GM12873 (cell line): ENCODE measurements around the gene CEP295NL.

Experiments
- TF ChIP-seq, protein P1 (sequence below): IDR thresholded peaks from 2 replicates; pipeline ENCODE4 v1.5.1; 2012; ENCODE audit warnings: low read depth, mild to moderate bottlenecking, moderate library complexity, low read length, control low read depth; ENCODE audit not compliant: insufficient read depth; ENCODE audit errors: missing control alignments

Gene CEP295NL, protein sequence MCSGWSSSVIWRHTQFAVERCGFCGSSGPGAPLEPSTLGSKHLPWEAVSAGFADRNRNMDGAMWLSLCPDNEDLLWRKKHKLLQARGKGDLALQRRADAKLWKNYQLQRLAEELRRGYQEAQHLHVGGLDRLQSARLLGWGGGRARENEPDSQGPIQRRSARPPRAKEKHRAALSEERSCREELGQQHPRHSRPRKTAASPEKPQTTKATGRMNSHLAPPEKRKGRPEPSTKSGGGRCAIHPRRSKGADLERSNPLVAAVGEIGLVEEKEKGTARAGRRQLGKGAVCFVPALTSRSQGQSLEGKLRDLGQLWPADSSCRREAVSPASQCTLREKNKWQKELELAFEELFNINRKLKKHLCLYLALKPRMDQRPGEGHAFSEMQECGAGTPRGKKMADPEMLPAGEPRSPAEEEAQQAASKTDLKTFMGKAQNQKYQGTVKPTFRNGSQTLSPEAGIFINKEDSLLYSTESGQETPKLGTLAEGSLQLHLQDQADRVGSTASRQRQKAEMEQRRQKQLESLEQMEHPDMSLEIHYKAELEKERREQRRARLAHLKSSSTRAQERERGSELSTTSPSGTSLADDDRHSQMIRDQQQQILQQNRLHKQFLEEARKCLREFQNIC

DNA sequence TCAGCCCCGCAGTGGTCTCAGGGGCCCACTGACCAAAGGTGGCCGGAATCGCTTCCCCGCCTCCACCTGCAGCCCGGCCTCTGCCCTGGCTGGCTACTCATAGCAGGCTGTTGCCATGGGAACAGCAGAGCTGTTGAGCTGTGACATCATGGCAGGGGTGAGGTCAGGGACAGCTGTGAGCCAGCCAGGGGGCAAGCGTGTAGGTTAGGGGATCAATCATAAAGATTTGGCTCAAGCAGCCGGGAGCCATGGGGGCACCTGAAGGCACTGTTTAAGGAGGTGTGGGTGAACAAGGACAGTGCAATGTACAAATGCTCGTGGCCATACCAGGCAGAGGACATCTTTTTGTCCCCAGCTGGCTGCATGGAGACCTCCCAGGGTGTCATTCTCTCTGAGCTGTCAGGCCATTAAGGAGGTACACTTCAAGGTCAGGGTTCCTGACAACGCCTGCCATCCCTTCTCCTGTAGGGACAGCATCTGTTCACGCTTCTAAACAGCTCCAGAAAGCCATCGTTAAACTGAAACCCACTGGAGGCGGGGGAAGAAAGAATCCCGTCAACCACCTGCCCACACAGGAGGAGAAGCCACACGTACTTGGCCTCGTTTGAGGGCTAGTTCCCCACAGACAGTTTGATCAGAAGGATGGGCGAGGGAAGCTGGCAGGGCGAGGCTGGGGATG is at the start of gene CEP295NL:
Gene CEP295NL, minus strand, starts transcription at position 101 of the 679 bp plus-strand sequence. CDS start 1,373 bp downstream, outside the sequence.
- TF ChIP-seq, protein P1, sequence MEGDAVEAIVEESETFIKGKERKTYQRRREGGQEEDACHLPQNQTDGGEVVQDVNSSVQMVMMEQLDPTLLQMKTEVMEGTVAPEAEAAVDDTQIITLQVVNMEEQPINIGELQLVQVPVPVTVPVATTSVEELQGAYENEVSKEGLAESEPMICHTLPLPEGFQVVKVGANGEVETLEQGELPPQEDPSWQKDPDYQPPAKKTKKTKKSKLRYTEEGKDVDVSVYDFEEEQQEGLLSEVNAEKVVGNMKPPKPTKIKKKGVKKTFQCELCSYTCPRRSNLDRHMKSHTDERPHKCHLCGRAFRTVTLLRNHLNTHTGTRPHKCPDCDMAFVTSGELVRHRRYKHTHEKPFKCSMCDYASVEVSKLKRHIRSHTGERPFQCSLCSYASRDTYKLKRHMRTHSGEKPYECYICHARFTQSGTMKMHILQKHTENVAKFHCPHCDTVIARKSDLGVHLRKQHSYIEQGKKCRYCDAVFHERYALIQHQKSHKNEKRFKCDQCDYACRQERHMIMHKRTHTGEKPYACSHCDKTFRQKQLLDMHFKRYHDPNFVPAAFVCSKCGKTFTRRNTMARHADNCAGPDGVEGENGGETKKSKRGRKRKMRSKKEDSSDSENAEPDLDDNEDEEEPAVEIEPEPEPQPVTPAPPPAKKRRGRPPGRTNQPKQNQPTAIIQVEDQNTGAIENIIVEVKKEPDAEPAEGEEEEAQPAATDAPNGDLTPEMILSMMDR, result no peak

DNA sequence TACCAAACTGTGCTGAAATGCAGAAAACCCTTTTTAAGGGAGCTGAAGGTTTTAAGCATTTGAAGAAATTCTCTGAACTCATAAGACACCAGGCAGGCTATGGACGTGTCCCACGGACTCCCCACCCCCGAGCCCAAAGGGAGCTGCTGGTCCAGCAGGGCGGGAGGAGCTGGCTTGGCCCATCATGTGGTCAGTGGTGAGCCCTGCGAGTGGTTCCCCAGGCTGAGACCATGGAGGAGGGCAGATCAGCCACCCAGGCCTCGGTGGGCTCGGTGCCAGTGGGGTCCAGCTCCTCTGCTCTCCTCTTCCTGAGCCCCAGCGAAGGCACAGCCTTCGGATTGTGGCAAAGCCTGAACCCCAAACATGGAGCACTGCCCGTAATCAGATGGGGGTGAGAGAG is 49.7 kb upstream of the CEP295NL start:
- TF ChIP-seq, protein P1, result no peak

DNA sequence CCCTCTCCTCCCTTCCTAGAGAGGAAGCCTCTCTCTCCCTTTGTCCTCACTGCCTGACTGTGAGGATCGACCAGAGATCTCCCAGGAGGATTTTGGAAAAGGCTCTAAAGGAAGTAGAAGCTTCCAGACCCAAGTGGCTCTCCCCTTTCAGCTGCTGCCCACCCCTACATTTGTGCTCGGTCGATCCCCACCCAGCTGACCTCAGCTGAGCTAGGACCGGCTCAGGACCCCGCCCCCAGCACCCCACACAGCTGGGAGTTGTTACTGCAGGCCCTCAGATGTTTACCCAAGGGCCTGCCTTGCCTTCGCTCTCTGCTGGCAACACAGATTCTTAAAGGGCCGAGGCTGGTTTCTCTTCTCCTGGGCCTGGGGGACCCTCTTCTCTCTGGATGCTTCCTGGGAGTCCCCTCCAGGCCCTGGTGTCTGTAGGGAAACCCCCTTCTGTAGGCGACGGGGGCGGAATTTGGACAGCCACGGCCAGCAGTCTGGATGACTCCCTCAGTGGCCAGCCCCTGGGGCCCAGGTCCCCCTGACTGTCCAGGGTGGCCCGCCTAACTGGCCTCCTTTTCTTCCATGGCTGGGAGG is 49.1 kb upstream of the CEP295NL start:
- TF ChIP-seq, protein P1, result no peak

DNA sequence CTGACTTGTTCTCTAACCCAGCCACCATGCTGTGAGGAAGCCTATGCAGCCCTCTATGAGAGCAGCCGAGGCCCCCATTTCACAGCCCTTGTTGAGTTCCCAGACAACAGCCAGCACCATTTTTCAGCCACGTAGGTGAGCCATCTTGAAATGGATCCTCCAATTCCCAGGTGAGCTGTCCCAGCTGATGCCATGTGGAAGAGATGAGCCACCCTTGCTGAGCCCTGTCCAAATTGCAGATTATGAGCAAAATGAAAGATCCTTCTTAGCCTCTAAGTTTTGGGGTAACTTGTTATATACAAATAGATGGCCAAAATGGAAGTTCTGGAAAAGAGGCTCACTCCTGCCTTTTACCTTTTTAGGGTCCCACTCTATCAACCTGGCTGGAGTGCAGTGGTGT is 47.9 kb upstream of the CEP295NL start:
- TF ChIP-seq, protein P1, result no peak

DNA sequence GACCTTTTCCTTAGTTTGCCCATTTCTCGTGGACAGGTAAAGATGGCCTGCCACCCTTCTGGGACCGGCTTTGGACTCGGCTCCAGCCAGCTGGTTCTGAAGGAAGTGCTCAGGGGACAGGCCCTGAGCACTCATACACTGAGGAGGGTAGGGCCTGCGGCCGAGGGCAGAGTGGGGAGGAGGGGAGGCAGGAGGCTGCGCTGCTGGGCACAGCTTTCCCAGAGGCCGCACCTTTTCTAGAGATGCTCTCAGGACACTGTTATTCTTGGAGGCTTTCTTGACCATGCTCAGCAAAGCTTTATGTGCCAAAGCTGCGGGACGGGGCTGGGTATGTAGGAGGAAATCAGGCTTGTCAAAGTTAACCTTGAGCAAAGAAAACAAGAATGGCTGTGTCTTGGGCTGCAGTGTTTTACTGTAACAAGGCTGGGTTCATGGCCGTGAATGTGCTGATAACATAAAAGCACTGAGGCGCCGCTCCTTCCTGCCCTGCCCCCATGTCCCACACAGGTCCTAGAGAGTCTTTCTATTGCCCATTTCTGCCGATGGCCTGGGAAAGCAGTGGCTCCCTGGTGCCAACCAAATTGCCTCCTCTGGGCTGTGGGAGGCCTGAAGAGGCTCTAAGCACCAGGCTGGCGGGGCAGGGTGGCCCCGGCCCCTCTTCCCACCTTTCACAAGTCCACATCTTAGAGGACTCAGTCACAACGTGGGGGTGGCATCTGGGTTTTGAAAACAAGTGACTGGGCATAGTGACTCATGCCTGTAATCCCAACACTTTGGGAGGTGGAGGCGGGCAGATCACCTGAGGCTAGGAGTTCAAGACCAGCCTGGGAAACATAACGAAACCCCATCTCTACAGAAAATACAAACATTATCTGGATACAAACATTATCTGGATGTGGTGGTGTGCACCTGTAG is 44.5 kb upstream of the CEP295NL start:
- TF ChIP-seq, protein P1, result no peak

DNA sequence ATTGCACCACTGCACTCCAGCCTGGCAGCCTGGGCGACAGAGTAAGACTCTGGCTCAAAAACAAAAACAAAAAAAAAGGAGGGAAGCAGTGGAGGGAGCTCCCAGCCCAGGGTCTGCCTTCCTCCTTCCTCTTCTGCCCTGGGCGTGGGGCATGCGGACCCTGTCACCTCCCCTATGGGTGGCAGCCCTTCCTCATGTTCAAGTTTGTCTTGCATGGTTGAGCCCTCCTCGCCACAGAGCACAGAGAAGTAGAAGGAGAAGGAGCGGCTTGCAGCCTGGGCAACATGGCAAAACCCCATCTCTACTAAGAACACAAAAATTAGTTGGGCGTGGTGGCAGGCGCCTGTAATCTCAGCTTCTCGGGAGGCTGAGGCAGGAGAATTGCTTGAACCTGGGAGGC is 43.6 kb upstream of the CEP295NL start:
- TF ChIP-seq, protein P1, result no peak
